Measurements from ENCODE around the gene IKZF2. TPM values are rescaled to one million over a fixed set of nuclear protein-coding genes. Genes with fewer than 3 reads are reported as not detected.

IKZF2 gene
- total RNA-seq, 3 donors from 2014 or later, result 5.6 to 11.1 (median 8.6) TPM

DNA sequence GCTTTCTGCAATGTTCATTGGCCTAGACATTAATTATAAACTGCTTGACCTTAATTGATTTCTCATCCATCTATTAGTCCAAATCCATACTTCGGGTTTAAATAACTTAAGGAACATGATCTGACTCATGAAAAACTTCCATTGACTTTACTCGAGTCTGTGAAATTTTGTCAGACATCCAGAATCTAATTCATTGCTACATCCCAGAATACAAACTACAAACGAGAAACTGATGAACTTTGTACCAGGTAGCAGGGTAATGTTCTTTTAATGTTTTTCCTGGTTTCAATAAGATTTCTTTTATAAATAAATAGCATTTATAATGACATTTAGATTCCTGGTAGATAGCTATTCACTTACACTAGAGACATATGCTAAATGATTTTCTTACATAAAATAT is 36.0 kb upstream of the IKZF2 start:
- Histone ChIP-seq H3K4me1 (ENCODE audit: low read depth) (no peaks in the 10 kb centered on the region), H3K36me3 (ENCODE audit: low read depth) (no peaks in the 10 kb centered on the region), H3K9me3 (no peaks in the 10 kb centered on the region), H3K4me3 (no peak overlapping the region)
- no peak for DNase-seq
- intact Hi-C loops (cut with DNase I, micrococcal nuclease), result no loop called here
- no peak for ATAC-seq
- TF ChIP-seq, protein P1, sequence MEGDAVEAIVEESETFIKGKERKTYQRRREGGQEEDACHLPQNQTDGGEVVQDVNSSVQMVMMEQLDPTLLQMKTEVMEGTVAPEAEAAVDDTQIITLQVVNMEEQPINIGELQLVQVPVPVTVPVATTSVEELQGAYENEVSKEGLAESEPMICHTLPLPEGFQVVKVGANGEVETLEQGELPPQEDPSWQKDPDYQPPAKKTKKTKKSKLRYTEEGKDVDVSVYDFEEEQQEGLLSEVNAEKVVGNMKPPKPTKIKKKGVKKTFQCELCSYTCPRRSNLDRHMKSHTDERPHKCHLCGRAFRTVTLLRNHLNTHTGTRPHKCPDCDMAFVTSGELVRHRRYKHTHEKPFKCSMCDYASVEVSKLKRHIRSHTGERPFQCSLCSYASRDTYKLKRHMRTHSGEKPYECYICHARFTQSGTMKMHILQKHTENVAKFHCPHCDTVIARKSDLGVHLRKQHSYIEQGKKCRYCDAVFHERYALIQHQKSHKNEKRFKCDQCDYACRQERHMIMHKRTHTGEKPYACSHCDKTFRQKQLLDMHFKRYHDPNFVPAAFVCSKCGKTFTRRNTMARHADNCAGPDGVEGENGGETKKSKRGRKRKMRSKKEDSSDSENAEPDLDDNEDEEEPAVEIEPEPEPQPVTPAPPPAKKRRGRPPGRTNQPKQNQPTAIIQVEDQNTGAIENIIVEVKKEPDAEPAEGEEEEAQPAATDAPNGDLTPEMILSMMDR (IDR thresholded peaks at IDR 0.05), result no peak

DNA sequence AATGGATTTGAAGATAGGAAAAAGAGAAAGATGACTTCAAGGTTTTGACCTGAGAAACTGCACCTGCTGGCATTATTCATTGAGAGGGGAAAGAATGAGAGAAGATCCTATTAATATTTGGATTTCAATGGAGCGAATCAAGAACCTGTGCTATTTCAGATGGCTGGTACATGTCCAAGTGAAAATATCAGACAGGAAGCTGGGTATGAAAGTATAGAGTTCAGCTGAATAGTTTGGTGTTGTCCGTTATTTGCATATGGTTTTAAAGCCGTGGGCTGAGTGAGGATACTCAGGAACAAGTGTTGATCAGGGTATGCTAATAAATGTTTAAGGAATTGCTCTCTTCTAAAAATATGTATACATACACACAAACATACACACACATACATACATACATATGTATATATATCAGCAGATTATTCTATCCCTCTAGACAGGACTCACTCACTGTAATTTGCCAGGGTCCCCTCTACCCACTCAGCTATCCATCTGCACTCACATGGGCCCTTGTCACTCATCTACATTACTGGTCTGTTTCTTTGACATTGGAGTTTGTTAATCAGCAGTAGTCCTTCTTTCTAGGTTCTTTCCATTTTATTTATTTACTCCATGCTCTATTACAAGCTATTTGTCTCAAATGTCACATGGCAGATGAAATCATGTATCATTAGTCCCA is 33.9 kb upstream of the IKZF2 start:
- Histone ChIP-seq H3K9me3 (no peaks in the 10 kb centered on the region), H3K36me3 (ENCODE audit: low read depth) (no peaks in the 10 kb centered on the region), H3K4me3 (no peak overlapping the region), H3K4me1 (ENCODE audit: low read depth) (no peaks in the 10 kb centered on the region)
- intact Hi-C loops (cut with DNase I, micrococcal nuclease), result no loop called here
- DNase-seq (no peak), ATAC-seq (no peak)
- TF ChIP-seq, protein P1 (IDR thresholded peaks at IDR 0.05), result no peak

DNA sequence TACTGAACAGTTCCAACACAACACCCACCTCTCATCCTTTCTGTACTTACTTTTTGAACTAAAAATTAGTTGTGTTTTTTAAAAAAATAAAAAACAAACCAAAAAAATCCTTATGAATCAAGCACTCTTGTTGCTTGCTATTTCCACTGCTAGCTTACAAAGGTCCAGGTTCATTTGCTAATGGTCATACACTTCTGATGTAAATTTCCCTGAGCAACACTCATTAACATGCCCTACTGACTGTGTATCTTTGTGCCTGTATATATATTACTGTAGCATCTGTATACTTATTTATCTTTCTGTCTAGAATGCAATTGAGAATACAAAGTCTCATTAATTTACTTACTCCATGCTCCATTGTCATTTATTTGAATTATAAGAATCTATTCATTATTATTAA is 30.3 kb upstream of the IKZF2 start:
- H3K4me1 ChIP-seq (ENCODE audit: low read depth), result no peaks in the 10 kb centered on the region
- H3K4me3 ChIP-seq, result no peak overlapping the region
- TF ChIP-seq, protein P1 (IDR thresholded peaks at IDR 0.05), result no peak
- ATAC-seq (no peak), DNase-seq (no peak)
- H3K9me3 ChIP-seq, result no peaks in the 10 kb centered on the region
- intact Hi-C loops (cut with DNase I, micrococcal nuclease), result no loop called here
- no peaks in the 10 kb centered on the region for H3K36me3 ChIP-seq (ENCODE audit: low read depth)

DNA sequence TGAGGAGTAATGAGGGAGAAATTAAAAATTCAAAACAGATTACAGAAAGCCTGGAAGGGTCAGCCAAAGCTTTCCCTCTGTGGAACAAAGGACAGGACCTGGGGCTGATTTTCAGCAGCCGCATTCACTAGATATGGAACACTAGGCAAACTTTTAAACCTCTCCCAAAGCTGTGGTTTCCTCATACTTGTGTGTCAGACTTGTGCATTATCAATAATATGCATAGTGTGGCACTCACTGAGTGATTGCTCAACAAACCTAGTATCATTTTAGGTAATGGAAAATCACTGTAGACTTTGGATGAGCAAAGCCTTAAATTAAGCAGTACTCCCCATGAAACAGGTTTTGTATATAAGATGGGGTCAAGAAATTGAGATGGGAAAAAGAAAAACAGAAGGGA is 26.3 kb upstream of the IKZF2 start:
- no peaks in the 10 kb centered on the region for H3K4me1 ChIP-seq (ENCODE audit: low read depth)
- ATAC-seq (no peak), DNase-seq (no peak)
- TF ChIP-seq, protein P1 (IDR thresholded peaks at IDR 0.05), result no peak
- no peak overlapping the region for H3K4me3 ChIP-seq
- no peaks in the 10 kb centered on the region for H3K36me3 ChIP-seq (ENCODE audit: low read depth)
- intact Hi-C loops (cut with DNase I, micrococcal nuclease), result no loop called here
- no peaks in the 10 kb centered on the region for H3K9me3 ChIP-seq

DNA sequence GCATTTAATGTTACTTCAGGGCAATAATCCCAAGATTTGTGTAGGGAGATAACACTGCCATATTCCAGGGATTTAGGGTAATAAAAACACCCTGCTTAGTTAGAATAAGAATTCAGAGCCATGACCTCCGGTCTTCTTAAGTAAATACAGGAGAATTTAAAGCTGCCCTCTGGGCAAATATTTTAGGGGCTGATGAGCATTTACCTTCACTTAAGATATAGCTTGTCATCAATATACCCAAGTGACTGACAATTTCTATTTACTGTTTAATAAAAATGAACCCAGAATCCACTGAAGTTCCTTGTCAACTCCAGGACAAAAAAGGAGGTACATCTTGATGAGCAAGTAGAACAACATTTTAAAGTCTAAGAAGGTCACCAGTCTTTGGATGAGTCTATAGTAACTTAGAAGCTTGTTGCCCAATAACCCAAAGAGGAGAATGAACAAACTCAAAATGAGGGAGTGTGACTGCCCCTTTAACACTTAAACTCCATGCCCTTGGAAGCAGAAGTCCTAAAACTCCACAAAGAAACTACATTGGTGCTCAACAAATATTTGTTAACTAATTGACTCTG is 24.3 kb upstream of the IKZF2 start:
- TF ChIP-seq, protein P1 (IDR thresholded peaks at IDR 0.05), result no peak
- H3K36me3 ChIP-seq (ENCODE audit: low read depth), result no peaks in the 10 kb centered on the region
- H3K9me3 ChIP-seq, result no peaks in the 10 kb centered on the region
- ATAC-seq (no peak), DNase-seq (no peak)
- H3K4me1 ChIP-seq (ENCODE audit: low read depth), result no peaks in the 10 kb centered on the region
- intact Hi-C loops (cut with DNase I, micrococcal nuclease), result no loop called here
- H3K4me3 ChIP-seq, result no peak overlapping the region
